ENCODE results near the gene KRTAP11-1.
A peak's percentile ranks its signal among the peaks of the same experiment; 100 is the strongest.

Gene KRTAP11-1

DNA sequence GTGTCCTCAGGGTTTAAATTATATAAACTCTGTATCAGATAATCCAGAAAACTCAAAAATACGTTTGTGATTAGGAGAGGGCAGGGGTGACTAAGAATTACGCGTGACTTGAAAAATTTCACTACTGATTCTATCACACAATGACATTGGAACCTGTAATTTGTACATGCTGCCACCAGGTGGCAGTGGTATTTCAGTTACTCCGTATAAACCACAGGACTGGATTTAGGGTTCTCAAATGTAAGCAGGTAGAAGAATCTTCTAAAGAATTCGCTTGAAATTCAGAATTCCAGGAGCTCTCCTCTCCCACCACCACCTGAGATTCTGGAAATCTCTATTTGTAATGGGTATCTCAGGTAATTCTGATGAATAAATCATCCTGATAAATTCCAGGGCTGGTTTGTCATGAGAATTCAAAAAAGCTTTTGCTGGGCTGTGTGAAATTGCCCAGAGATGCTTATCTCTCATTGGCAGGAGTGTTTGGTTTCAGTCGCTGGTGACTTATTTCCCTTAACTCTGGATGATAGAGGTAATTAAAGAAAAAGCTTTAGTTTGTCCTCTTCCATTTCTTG, 50.1 kb downstream of the KRTAP11-1 start:
- DNase-seq (ENCODE audit: low read depth in 2 of 2), result peak; percentile 2 to 22
- TF ChIP-seq, protein P1, sequence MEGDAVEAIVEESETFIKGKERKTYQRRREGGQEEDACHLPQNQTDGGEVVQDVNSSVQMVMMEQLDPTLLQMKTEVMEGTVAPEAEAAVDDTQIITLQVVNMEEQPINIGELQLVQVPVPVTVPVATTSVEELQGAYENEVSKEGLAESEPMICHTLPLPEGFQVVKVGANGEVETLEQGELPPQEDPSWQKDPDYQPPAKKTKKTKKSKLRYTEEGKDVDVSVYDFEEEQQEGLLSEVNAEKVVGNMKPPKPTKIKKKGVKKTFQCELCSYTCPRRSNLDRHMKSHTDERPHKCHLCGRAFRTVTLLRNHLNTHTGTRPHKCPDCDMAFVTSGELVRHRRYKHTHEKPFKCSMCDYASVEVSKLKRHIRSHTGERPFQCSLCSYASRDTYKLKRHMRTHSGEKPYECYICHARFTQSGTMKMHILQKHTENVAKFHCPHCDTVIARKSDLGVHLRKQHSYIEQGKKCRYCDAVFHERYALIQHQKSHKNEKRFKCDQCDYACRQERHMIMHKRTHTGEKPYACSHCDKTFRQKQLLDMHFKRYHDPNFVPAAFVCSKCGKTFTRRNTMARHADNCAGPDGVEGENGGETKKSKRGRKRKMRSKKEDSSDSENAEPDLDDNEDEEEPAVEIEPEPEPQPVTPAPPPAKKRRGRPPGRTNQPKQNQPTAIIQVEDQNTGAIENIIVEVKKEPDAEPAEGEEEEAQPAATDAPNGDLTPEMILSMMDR (IDR thresholded peaks at IDR 0.05; ENCODE audit: low read depth, low read length), result peak; percentile 25
- H3K4me3 ChIP-seq (replicated peaks in 1 of 2; ENCODE audit: low read depth in 2 of 2, low read length in 2 of 2), result no peak overlapping the region

All from cardiac fibroblast (primary cell).